Endodermal cell (in vitro differentiated cells): Measurements from ENCODE around the gene KCTD6. TPM values are rescaled to one million over a fixed set of nuclear protein-coding genes. Genes with fewer than 3 reads are reported as not detected.

Experiments
- DNase-seq: peaks from one replicate; pipeline ENCODE4 v3.0.0-alpha.2; 2017
- H3K27ac ChIP-seq: 2 replicates; pipeline ENCODE4 v1.5.1; 2013; ENCODE audit warnings: mild to moderate bottlenecking, low read depth, low read length, moderate library complexity
- H3K27me3 ChIP-seq: 2 replicates; pipeline ENCODE4 v1.6.1; 2013; ENCODE audit warnings: mild to moderate bottlenecking, low read length, moderate library complexity; ENCODE audit not compliant: insufficient read depth, control insufficient read depth, poor library complexity, severe bottlenecking
- H3K36me3 ChIP-seq: 2 replicates; pipeline ENCODE4 v1.7.0; 2013; ENCODE audit warnings: mild to moderate bottlenecking, low read length, moderate library complexity; ENCODE audit not compliant: control insufficient read depth, insufficient read depth
- H3K4me1 ChIP-seq: one replicate; pipeline ENCODE4 v1.7.0; 2013; ENCODE audit warnings: low read length; ENCODE audit not compliant: control insufficient read depth, insufficient read depth
- H3K4me3 ChIP-seq: 2 replicates; pipeline ENCODE4 v1.5.1; 2013; ENCODE audit warnings: mild to moderate bottlenecking, low read length, moderate library complexity
- H3K9ac ChIP-seq: 2 replicates; pipeline ENCODE4 v1.6.1; 2013; ENCODE audit warnings: mild to moderate bottlenecking, low read length, moderate library complexity; ENCODE audit not compliant: poor library complexity, severe bottlenecking; ENCODE audit errors: extremely low read depth
- H3K9me3 ChIP-seq: 2 replicates; pipeline ENCODE4 v1.6.1; 2013; ENCODE audit warnings: mild to moderate bottlenecking, low read length, moderate library complexity; ENCODE audit not compliant: control insufficient read depth
- H3K27ac Mint-ChIP-seq: 2 replicates; pipeline ENCODE4 v1.8.0; 2020; ENCODE audit warnings: mixed read lengths
- H3K27me3 Mint-ChIP-seq: 2 replicates; pipeline ENCODE4 v1.8.0; 2021; ENCODE audit warnings: mild to moderate bottlenecking, mixed read lengths; ENCODE audit not compliant: insufficient read depth
- H3K36me3 Mint-ChIP-seq: 2 replicates; pipeline ENCODE4 v1.8.0; 2020; ENCODE audit warnings: low read depth, mixed read lengths
- H3K4me1 Mint-ChIP-seq: 2 replicates; pipeline ENCODE4 v1.8.0; 2020; ENCODE audit warnings: mixed read lengths
- H3K4me3 Mint-ChIP-seq: 2 replicates; pipeline ENCODE4 v1.8.0; 2020; ENCODE audit warnings: mild to moderate bottlenecking, moderate library complexity, mixed read lengths
- H3K9me3 Mint-ChIP-seq: 2 replicates; pipeline ENCODE4 v1.8.0; 2020; ENCODE audit warnings: mild to moderate bottlenecking, mixed read lengths
- WGBS, 2 experiments: methylation state at CpG; one replicate each; pipeline versions ENCODE4 v1.1.5 to v1.1.7; 2013; ENCODE audit warnings: missing lambda C conversion rate in 2 of 2, mixed read lengths in 1 of 2; ENCODE audit not compliant: insufficient coverage in 1 of 2, insufficient read length in 1 of 2; 5-methylcytosine and 5-hydroxymethylcytosine counted together
- total RNA-seq, 2 donors: library from RNA; stranded (reverse); fragmentation: NEBNext Ultra II Directional in 1 of 2; extraction: Animal tissue kit (Norgen Biotek cat#: 25700) in 1 of 2; gene quantifications; 2 replicates in 1 of 2; 3 replicates in 1 of 2; pipeline ENCODE4 v1.2.1, GENCODE V29; 2021
- TF ChIP-seq, protein P1 (sequence below): fragments of 200-600 bp; sonication (generic); conservative IDR thresholded peaks from 2 replicates; pipeline ENCODE4 v1.5.0; 2021; ENCODE audit warnings: antibody characterized with exemption, mild to moderate bottlenecking

The KCTD6 gene
- total RNA-seq, 2 donors from 2014 or later: 17.9 to 20.4 TPM

DNA sequence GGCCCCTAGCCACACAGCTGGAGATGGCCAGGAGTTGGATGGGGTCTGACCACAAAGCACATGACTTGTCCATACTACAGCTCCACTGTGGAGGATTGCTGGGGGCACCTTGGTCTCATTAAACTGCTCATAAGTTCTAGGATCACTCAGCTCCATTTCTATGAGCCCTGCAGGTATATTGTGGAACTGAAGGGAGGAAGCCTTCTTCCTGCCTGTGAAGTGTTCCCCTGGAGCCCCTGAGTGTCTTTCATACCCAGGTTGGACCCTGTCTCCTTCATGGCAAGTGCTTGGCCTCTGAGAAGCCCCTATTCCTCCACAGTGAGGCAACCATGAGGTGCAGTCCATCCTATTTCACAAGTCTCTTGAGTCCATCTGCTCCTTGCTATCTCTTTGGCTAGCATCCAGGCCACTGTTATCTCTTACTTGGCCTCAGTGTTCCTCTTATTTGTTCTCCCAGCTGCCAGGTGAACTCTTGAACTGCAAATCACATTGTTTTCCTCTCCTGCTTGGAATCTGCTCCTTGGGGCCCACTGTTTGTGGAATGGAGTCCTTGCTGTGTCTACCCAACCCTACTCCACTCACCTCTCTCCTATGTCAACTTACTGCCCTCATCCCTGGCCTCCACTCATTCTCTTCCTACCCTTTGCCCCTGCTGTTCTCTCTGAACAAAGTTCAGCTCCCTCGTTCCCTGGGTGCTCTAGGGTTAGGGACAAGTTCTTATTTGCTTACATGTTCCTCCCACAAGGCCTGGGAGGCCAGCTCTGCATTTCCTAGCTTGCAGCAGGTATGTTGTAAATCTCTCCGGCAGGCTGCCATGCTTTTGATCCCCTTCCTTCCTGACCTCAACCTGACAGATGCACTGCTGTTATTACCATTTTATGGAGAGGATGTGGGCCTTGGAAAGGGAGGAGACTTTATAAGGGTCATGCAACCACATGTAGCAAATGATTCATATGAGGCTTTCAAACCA lies 43.9 kb downstream of the KCTD6 start:
- peak overlapping the region; percentile 79 for H3K27ac Mint-ChIP-seq
- H3K4me1 Mint-ChIP-seq: peaks cover 40% of the 10 kb centered on the region
- TF ChIP-seq, protein P1, sequence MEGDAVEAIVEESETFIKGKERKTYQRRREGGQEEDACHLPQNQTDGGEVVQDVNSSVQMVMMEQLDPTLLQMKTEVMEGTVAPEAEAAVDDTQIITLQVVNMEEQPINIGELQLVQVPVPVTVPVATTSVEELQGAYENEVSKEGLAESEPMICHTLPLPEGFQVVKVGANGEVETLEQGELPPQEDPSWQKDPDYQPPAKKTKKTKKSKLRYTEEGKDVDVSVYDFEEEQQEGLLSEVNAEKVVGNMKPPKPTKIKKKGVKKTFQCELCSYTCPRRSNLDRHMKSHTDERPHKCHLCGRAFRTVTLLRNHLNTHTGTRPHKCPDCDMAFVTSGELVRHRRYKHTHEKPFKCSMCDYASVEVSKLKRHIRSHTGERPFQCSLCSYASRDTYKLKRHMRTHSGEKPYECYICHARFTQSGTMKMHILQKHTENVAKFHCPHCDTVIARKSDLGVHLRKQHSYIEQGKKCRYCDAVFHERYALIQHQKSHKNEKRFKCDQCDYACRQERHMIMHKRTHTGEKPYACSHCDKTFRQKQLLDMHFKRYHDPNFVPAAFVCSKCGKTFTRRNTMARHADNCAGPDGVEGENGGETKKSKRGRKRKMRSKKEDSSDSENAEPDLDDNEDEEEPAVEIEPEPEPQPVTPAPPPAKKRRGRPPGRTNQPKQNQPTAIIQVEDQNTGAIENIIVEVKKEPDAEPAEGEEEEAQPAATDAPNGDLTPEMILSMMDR: peak; percentile 48
- H3K27ac ChIP-seq: no peak overlapping the region
- no peaks in the 10 kb centered on the region for H3K36me3 Mint-ChIP-seq
- peaks cover 27% of the 10 kb centered on the region for H3K4me1 ChIP-seq
- WGBS, 2 experiments: 57 to 69% methylated on average over 1 to 2 of the region's 2 CpGs
- no peak overlapping the region for H3K9ac ChIP-seq
- DNase-seq: peak; percentile 63
- no peaks in the 10 kb centered on the region for H3K9me3 Mint-ChIP-seq
- no peaks in the 10 kb centered on the region for H3K9me3 ChIP-seq
- peaks cover 4% of the 10 kb centered on the region for H3K27me3 Mint-ChIP-seq
- no peaks in the 10 kb centered on the region for H3K27me3 ChIP-seq
- H3K4me3 Mint-ChIP-seq: peak overlapping the region; percentile 17
- no peaks in the 10 kb centered on the region for H3K36me3 ChIP-seq
- H3K4me3 ChIP-seq: peak overlapping the region; percentile 34

DNA sequence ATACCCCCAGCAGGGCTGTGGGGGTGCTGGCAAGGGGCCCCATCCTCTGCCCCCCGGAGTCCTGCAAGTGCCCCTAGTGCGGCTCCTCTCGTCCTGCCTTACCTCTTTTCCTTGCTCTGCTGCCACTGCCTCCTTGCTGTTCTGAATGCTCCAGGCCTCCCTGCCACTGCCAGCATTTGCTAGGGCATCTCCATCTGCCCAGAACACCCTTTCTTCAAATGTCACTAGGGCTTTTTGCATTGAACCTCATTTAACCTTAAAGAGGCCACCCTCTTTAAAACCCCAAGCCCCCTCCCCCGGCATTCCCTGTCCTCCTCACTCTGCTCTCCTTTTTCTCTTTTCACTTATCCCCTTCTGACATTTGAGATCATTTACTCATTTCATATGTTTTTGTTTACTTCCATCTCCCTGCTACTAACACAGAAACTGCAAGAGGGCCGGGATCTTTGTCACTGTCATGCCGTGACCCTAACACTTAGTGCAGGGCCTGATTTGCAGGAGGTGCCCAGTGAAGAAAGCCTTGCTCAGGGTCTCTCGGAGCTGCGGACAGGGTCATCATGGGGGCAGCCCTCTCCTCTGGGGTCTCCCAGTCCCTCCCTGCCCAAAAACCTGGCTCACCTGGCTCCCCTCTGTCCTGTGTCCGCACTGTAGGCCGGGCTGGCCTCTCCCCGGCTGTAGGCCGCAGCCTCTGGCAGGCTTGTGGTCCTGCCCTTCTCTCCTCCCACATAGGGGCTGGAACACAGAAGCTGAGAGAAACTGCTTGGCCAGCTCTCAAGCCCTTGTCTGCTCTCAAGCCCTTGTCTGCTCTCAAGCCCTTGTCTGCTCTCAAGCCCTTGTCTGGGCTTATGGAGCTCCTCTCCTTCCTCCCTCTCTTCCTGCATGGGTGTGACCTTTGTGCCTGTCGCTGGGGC lies 44.9 kb downstream of the KCTD6 start, which contains the start of gene ACOX2:
Gene ACOX2, minus strand, starts transcription at position 690 of the 911 bp plus-strand sequence. CDS start 2,084 bp downstream, outside the sequence.
- TF ChIP-seq, protein P1: no peak
- Mint-ChIP-seq H3K27me3 (peaks cover 4% of the 10 kb centered on the region), H3K4me3 (peak within 1 kb of the TSS; percentile 19), H3K9me3 (no peaks in the 10 kb centered on the region), H3K36me3 (no peaks in the 10 kb centered on the region), H3K4me1 (peaks cover 40% of the 10 kb centered on the region), H3K27ac (peak within 1 kb of the TSS; percentile 79)
- no peaks in the 10 kb centered on the region for H3K36me3 ChIP-seq
- peak within 1 kb of the TSS; percentile 14 for H3K27ac ChIP-seq
- peak; percentile 63 for DNase-seq
- no peaks in the 10 kb centered on the region for H3K27me3 ChIP-seq
- WGBS, 2 experiments: 87 to 91% methylated on average over 6 to 13 of the region's 13 CpGs
- H3K4me3 ChIP-seq: peak within 1 kb of the TSS; percentile 34
- H3K4me1 ChIP-seq: peaks cover 27% of the 10 kb centered on the region
- H3K9ac ChIP-seq: peak within 1 kb of the TSS; percentile 50
- no peaks in the 10 kb centered on the region for H3K9me3 ChIP-seq
